Peyer's patch (tissue), 4 donors: ENCODE measurements around the gene CYP1A2. TPM values are rescaled to one million over a fixed set of nuclear protein-coding genes. Genes with fewer than 3 reads are reported as not detected.

ENCODE experiments used
- DNase-seq, 3 donors: peaks; one replicate each; pipeline ENCODE4 v3.0.0-alpha.2; 2017 to 2019
- H3K27ac ChIP-seq, 4 donors: fragments of 200-600 bp; sonication (generic); one replicate each; pipeline ENCODE4 v1.5.1; 2016 to 2019
- H3K27me3 ChIP-seq, 2 donors: fragments of 200-600 bp; sonication (generic); one replicate each; pipeline ENCODE4 v1.5.1; 2019
- H3K36me3 ChIP-seq, 3 donors: fragments of 200-600 bp; sonication (generic); one replicate each; pipeline ENCODE4 v1.5.1; 2016 to 2019
- H3K4me1 ChIP-seq, 4 donors: fragments of 200-600 bp; sonication (generic); one replicate each; pipeline ENCODE4 v1.5.1; 2016 to 2019
- H3K4me3 ChIP-seq, 4 donors: fragments of 200-600 bp; sonication (generic); 1 replicate in 3 of 4; 2 replicates in 1 of 4; pipeline ENCODE4 v1.5.1; 2016 to 2019; ENCODE audit warnings: mild to moderate bottlenecking in 1 of 4
- H3K9me3 ChIP-seq, 4 donors: fragments of 200-600 bp; sonication (generic); one replicate each; pipeline ENCODE4 v1.5.1; 2016 to 2019; ENCODE audit warnings: mild to moderate bottlenecking in 1 of 4
- POLR2A ChIP-seq, 2 donors: fragments of 450-650 bp; IDR thresholded peaks; one replicate each; pipeline ENCODE4 v1.5.1; 2017; ENCODE audit warnings: antibody characterized with exemption in 2 of 2, mild to moderate bottlenecking in 2 of 2, moderate library complexity in 2 of 2
- total RNA-seq, 4 donors: library from RNA; depleted of rRNA; stranded (reverse); fragments of >200 nt; gene quantifications; one replicate each; pipeline ENCODE4 v1.1.0, GENCODE V29; 2016
- TF ChIP-seq, protein P1 (sequence below), 6 experiments: fragments of 450-650 bp in 4 of 6; fragments of 200-600 bp in 2 of 6; sonication (generic) in 1 of 6; IDR thresholded peaks; one replicate each; pipeline ENCODE4 v1.5.1; 2017 to 2019; ENCODE audit warnings: antibody characterized with exemption in 6 of 6, mild to moderate bottlenecking in 3 of 6, moderate library complexity in 1 of 6

Gene CYP1A2
- total RNA-seq, 4 donors from 2014 or later: not detected

DNA sequence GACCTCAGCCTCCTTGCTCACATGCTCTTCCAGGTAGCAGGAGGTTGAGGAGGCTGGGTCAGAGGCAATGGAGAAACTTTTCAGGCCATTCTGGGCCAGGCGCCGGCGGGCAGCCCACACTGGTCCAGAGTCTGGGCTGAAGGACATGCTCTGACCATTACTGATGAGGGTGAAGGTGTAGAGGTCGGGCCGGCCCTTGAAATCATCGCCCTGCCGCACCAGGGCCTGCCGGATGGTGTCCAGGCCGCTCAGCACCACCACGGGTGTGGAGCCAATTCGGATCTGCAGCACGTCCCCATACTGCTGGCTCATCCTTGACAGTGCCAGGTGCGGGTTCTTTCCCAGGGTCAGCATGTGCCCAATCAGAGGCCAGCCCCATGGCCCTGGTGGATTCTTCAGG lies 26.1 kb upstream of the CYP1A2 start:
- Histone ChIP-seq H3K4me3 (no peak overlapping the region), H3K4me1 (peaks cover 0 to 15% (median 11%) of the 10 kb centered on the region in 4 donors), H3K27me3 (no peaks in the 10 kb centered on the region), H3K36me3 (no peaks in the 10 kb centered on the region), H3K9me3 (peaks cover 0 to 3% (median 0%) of the 10 kb centered on the region in 4 donors), H3K27ac (no peak overlapping the region)
- TF ChIP-seq, protein P1, sequence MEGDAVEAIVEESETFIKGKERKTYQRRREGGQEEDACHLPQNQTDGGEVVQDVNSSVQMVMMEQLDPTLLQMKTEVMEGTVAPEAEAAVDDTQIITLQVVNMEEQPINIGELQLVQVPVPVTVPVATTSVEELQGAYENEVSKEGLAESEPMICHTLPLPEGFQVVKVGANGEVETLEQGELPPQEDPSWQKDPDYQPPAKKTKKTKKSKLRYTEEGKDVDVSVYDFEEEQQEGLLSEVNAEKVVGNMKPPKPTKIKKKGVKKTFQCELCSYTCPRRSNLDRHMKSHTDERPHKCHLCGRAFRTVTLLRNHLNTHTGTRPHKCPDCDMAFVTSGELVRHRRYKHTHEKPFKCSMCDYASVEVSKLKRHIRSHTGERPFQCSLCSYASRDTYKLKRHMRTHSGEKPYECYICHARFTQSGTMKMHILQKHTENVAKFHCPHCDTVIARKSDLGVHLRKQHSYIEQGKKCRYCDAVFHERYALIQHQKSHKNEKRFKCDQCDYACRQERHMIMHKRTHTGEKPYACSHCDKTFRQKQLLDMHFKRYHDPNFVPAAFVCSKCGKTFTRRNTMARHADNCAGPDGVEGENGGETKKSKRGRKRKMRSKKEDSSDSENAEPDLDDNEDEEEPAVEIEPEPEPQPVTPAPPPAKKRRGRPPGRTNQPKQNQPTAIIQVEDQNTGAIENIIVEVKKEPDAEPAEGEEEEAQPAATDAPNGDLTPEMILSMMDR (IDR thresholded peaks at IDR 0.05): no peak
- no peak for TF ChIP-seq POLR2A (IDR thresholded peaks at IDR 0.05)
- DNase-seq: no peak

- Histone ChIP-seq H3K4me1 (peaks cover 0 to 15% (median 11%) of the 10 kb centered on the region in 4 donors), H3K27me3 (no peaks in the 10 kb centered on the region), H3K9me3 (peaks cover 0 to 3% (median 0%) of the 10 kb centered on the region in 4 donors), H3K27ac (no peak overlapping the region), H3K4me3 (no peak overlapping the region), H3K36me3 (no peaks in the 10 kb centered on the region)
- TF ChIP-seq POLR2A (IDR thresholded peaks at IDR 0.05): no peak
- TF ChIP-seq, protein P1 (IDR thresholded peaks at IDR 0.05): no peak
- DNase-seq: no peak
Measured at GRCh38 chr15:74723187-74723586, 25.5 kb upstream of the CYP1A2 start.

DNA sequence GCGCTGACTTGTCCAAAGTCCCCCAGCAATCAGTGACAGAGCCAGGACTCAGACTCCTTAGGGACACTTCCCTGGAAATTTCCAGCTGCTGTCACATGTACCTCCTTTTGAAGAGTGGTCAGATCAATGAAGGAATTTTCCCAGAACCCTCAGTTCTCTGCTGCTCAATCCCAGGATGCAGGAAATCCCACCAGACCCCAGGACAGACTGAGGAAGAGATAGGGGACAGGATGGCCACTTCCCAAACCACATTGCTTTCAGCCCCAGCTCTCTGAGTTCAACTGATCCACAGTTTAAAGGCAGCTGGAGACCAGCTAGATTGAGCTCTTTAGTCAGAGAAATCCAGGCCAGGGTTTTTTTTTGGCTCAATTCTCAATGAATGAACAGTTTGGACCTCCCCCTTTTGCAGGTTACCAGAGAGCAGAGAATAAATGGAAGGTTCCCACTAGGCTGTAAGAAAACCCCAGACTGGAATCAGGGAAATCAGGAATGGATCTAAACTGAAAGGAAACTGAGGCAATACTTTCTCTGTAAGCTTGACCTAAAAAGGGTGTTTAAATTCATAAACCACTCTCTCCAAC lies 24.8 kb upstream of the CYP1A2 start:
- TF ChIP-seq, protein P1 (IDR thresholded peaks at IDR 0.05): no peak
- no peak for TF ChIP-seq POLR2A (IDR thresholded peaks at IDR 0.05)
- H3K4me3 ChIP-seq: no peak overlapping the region
- DNase-seq: no peak

DNA sequence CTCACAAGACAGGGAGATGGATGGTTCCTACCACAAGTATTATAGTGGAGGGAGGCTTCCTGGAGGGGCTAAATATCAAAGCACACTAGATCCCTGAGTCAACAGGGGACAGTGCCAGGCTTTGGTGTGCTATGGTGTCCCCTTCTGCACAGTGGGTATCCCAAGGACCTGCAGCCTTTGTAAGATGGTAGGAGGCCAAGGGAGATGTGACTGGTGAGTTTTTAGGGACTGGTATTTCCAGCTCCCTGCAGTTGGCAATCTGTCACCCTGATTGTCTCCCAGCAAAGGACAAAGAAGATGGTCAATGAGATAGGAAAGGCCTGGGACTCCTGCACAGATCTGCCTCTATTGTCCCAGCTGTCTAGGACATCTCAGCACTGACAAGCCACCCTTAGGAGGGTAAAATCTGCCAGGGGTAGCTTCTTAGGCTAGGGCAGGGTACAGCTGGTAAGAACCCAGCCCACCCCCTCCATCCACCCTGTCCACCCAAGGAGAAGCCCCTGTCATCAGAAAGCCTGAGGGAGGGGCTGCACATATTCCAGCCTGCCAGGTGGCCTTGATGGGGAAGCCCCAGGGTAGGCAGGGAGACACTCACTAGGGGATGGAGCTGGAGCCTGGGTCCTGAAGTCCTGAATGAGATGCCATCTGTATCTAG lies 23.9 kb upstream of the CYP1A2 start:
- TF ChIP-seq POLR2A (IDR thresholded peaks at IDR 0.05): no peak
- TF ChIP-seq, protein P1 (IDR thresholded peaks at IDR 0.05): no peak
- no peaks in the 10 kb centered on the region for H3K27me3 ChIP-seq

More for the DNA sequence above, 24.8 kb upstream of the CYP1A2 start:
- Histone ChIP-seq H3K27ac (no peak overlapping the region), H3K36me3 (no peaks in the 10 kb centered on the region), H3K27me3 (no peaks in the 10 kb centered on the region), H3K9me3 (peaks cover 0 to 3% (median 0%) of the 10 kb centered on the region in 4 donors), H3K4me1 (peaks cover 0 to 15% (median 11%) of the 10 kb centered on the region in 4 donors)

GRCh38 chr15:74725225-74725774 lies 23.3 kb upstream of the CYP1A2 start, which contains the start of gene CYP1A1:
Gene CYP1A1 (minus strand): TSS chr15:74725528. CDS start chr15:74723097, 2,431 bp downstream.
- H3K4me1 ChIP-seq: peaks cover 0 to 15% (median 11%) of the 10 kb centered on the region in 4 donors
- DNase-seq: peak in 1 of 3 donors; percentile 69
- H3K27me3 ChIP-seq: no peaks in the 10 kb centered on the region
- peak within 1 kb of the TSS in 1 of 4 donors; percentile 25 for H3K27ac ChIP-seq
- no peak for TF ChIP-seq POLR2A (IDR thresholded peaks at IDR 0.05)
- peaks cover 0 to 3% (median 0%) of the 10 kb centered on the region in 4 donors for H3K9me3 ChIP-seq
- peak within 1 kb of the TSS; percentile 41 to 63 (median 61) for H3K4me3 ChIP-seq
- no peaks in the 10 kb centered on the region for H3K36me3 ChIP-seq

More for the DNA sequence above, 23.9 kb upstream of the CYP1A2 start:
- no peak for DNase-seq
- peaks cover 0 to 3% (median 0%) of the 10 kb centered on the region in 4 donors for H3K9me3 ChIP-seq
- H3K36me3 ChIP-seq: no peaks in the 10 kb centered on the region
- H3K4me3 ChIP-seq: no peak overlapping the region
- H3K4me1 ChIP-seq: peaks cover 0 to 15% (median 11%) of the 10 kb centered on the region in 4 donors
- H3K27ac ChIP-seq: no peak overlapping the region
